ENCODE results near the gene NCOA3. TPM values are rescaled to one million over a fixed set of nuclear protein-coding genes. Genes with fewer than 3 reads are reported as not detected.
A peak's percentile ranks its signal among the peaks of the same experiment; 100 is the strongest.

The NCOA3 gene
- total and polyA plus RNA-seq, 2 of the 8 experiments (the other 6 are each of a cell fraction or from before 2014, with no cell fraction given): 7.9 to 24.7 TPM

DNA sequence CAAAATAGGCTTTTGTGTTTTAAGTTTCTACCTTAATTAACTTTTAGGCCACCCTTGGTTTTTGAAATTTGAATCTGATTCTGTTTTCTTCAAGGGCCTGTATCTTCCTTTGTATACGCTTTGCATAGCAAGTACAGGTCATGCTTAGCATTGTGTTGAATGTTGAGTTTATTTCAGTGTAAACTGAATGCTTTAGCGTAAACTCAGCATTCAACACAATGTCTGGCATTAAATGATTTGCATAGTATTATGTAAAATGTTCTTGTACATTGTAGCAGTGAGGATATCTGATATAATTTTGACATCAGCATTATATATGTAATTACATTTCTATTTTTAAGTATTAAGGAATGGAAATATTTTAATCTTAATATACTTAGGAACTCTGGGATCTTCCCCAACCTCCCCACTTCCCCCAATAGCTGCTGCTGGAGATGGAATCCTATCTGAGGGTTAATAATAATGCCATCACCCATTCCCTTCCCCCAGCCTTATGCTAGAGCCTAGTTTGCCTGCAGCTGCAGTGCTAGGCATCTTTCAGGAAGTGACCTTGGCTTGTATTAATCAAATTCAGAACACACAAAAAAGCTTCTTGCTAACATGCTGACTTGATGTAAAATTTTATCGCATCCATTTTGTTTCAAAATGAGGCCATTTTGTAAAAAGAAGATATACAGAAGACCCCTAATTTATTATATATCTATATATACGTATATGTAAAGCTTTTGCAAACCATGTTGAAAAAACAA lies 73.1 kb downstream of the NCOA3 start:
- H2BK20ac ChIP-seq (ENCODE audit: low read length): no peak overlapping the region
- H3K4me3 ChIP-seq (ENCODE audit: extremely low read depth in 1 of 4, insufficient read depth in 2 of 4, low read depth in 3 of 4, low read length in 4 of 4): no peak overlapping the region; a peak in 2 of 8 replicates
- H2BK120ac ChIP-seq (replicated peaks; ENCODE audit: low read depth, low read length): no peak overlapping the region
- H4K8ac ChIP-seq (ENCODE audit: extremely low read depth, insufficient read depth, low read length): no peak overlapping the region
- H3K4ac ChIP-seq (replicated peaks; ENCODE audit: insufficient read length, low read depth, low read length): no peak overlapping the region
- H4K5ac ChIP-seq (ENCODE audit: insufficient read length, low read depth, low read length): peak overlapping the region; percentile 21
- H3K56ac ChIP-seq (replicated peaks; ENCODE audit: insufficient read length, low read depth, low read length): no peak overlapping the region
- no peak overlapping the region for H3K27ac ChIP-seq (ENCODE audit: low read depth, low read length)
- no peak overlapping the region for H2BK15ac ChIP-seq (ENCODE audit: low read length)
- H2BK12ac ChIP-seq (ENCODE audit: low read depth, low read length): no peak overlapping the region
- H3K14ac ChIP-seq (ENCODE audit: insufficient read length): no peak overlapping the region
- no peaks in the 10 kb centered on the region for H3K27me3 ChIP-seq (replicated peaks in 1 of 4; ENCODE audit: control insufficient read depth in 3 of 4, extremely low read depth in 1 of 4, insufficient read depth in 3 of 4, low read length in 3 of 4)
- no peak overlapping the region for H3K18ac ChIP-seq (ENCODE audit: extremely low read depth, low read length)
- no peak overlapping the region for H3K9ac ChIP-seq (replicated peaks in 1 of 4; ENCODE audit: extremely low read depth in 1 of 4, low read depth in 3 of 4, low read length in 3 of 4)
- ChIA-PET CTCF (ENCODE audit: partially characterized antibody) (interaction anchor here (0.9 to 1.0 kb wide), 2 partner anchors 8 to 54 kb away, joined by 3 to 4 read pairs; no protein-coding TSS in a partner anchor), POLR2A (ENCODE audit: partially characterized antibody) (no interaction called here)
- H3K36me3 ChIP-seq (ENCODE audit: control insufficient read depth in 2 of 4, insufficient read depth in 4 of 4, low read length in 3 of 4): no peaks in the 10 kb centered on the region; a peak in 1 of 8 replicates
- peaks cover 0 to 2% of the 10 kb centered on the region in 2 experiments; a peak in 1 of 4 replicates for H3K9me3 ChIP-seq (ENCODE audit: insufficient read depth in 2 of 2, low read depth in 1 of 2, low read length in 1 of 2)
- H3K23me2 ChIP-seq (ENCODE audit: low read depth, low read length): no peaks in the 10 kb centered on the region
- no peak overlapping the region for H2AFZ ChIP-seq (ENCODE audit: low read length)
- H3K4me1 ChIP-seq (replicated peaks in 1 of 4; ENCODE audit: control insufficient read depth in 3 of 4, insufficient read depth in 4 of 4, low read length in 3 of 4): peaks cover 0 to 16% (median 15%) of the 10 kb centered on the region in 4 experiments; a peak in 5 of 7 replicates
- WGBS, 2 experiments (ENCODE audit: extremely low coverage in 1 of 2, insufficient coverage in 1 of 2, insufficient read length in 1 of 2, insufficient replicate concordance in 2 of 2, low coverage in 1 of 2, low lambda C conversion rate in 2 of 2, missing lambda C conversion rate in 1 of 2): 74% methylated on average over 4 of the region's 4 CpGs; no CpG with 5 or more reads in 1 of the 2 experiments
- no peak overlapping the region for H2AK5ac ChIP-seq (ENCODE audit: low read depth, low read length)
- DNase-seq (ENCODE audit: low read depth in 1 of 2, low spot score in 2 of 2): no peak
- no peaks in the 10 kb centered on the region for H3K79me1 ChIP-seq (ENCODE audit: low read depth, low read length)
- H3K4me2 ChIP-seq (ENCODE audit: insufficient read depth in 1 of 2, low read depth in 2 of 2, low read length in 2 of 2): peak overlapping the region in 1 of 2 experiments; percentile 40; a peak in 3 of 4 replicates
- no peak overlapping the region for H4K91ac ChIP-seq (replicated peaks; ENCODE audit: insufficient read length, low read length)
- H3K79me2 ChIP-seq (ENCODE audit: control insufficient read depth in 1 of 2, insufficient read depth in 2 of 2, low read length in 2 of 2): peaks cover 0 to 71% of the 10 kb centered on the region in 2 experiments; a peak in 2 of 4 replicates
- no peak overlapping the region for H3K23ac ChIP-seq (ENCODE audit: insufficient read length)
- no peak for FAIRE-seq
- peaks cover 0 to 5% of the 10 kb centered on the region in 2 experiments for H4K20me1 ChIP-seq (replicated peaks in 1 of 2; ENCODE audit: control insufficient read depth in 1 of 2, insufficient read depth in 2 of 2, low read length in 2 of 2)
- H2BK5ac ChIP-seq (ENCODE audit: low read depth, low read length): no peak overlapping the region
- TF ChIP-seq SIX5 (IDR thresholded peaks at IDR 0.05; ENCODE audit: low read depth, low read length): no peak
- TF ChIP-seq BCL11A (IDR thresholded peaks at IDR 0.05; ENCODE audit: low read depth in 2 of 2, low read length in 2 of 2): no peak
- no peak for TF ChIP-seq SUZ12 (IDR thresholded peaks at IDR 0.05; ENCODE audit: low read length)
- TF ChIP-seq RBBP5 (IDR thresholded peaks at IDR 0.05; ENCODE audit: borderline replicate concordance, low read depth, low read length): no peak
- TF ChIP-seq, protein P1, sequence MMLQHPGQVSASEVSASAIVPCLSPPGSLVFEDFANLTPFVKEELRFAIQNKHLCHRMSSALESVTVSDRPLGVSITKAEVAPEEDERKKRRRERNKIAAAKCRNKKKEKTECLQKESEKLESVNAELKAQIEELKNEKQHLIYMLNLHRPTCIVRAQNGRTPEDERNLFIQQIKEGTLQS (IDR thresholded peaks at IDR 0.05; ENCODE audit: insufficient read depth, low read depth, low read length): no peak
- TF ChIP-seq CBX8 (IDR thresholded peaks at IDR 0.05; ENCODE audit: borderline replicate concordance, low read depth, low read length): no peak
- TF ChIP-seq SRF (IDR thresholded peaks at IDR 0.05; ENCODE audit: low read depth, low read length): no peak
- TF ChIP-seq, protein P2, sequence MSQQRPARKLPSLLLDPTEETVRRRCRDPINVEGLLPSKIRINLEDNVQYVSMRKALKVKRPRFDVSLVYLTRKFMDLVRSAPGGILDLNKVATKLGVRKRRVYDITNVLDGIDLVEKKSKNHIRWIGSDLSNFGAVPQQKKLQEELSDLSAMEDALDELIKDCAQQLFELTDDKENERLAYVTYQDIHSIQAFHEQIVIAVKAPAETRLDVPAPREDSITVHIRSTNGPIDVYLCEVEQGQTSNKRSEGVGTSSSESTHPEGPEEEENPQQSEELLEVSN (IDR thresholded peaks at IDR 0.05): no peak
- TF ChIP-seq CREB1 (IDR thresholded peaks at IDR 0.05): no peak
- TF ChIP-seq RAD21 (IDR thresholded peaks at IDR 0.05 in 1 of 2, conservative IDR thresholded peaks at IDR 0.05 in 1 of 2; ENCODE audit: low read depth in 2 of 2, low read length in 2 of 2): no peak
- no peak for TF ChIP-seq GTF2F1 (IDR thresholded peaks at IDR 0.05; ENCODE audit: borderline replicate concordance, low read depth, low read length)
